H54 (cell line): ENCODE results near the gene YDJC.
A peak's percentile ranks its signal among the peaks of the same experiment; 100 is the strongest.
"Not testable (repeated sequence)": the region's sequence is repeated elsewhere in the genome, so short reads cannot be mapped to it uniquely, and the experiment has no call there.

Experiments
- DNase-seq: peaks from one replicate; pipeline ENCODE4 v3.0.0; 2011; ENCODE audit warnings: low spot score, mixed read lengths; ENCODE audit not compliant: insufficient read length
- FAIRE-seq: peaks from 3 replicates; lab custom pipeline; 2011; peaks lifted over from hg19 to GRCh38; lab: Jason Lieb, UNC
- POLR2A ChIP-seq: IDR thresholded peaks from 2 replicates; pipeline ENCODE4 v1.6.1; 2011; ENCODE audit warnings: low read depth, mild to moderate bottlenecking, low read length

The YDJC gene

DNA sequence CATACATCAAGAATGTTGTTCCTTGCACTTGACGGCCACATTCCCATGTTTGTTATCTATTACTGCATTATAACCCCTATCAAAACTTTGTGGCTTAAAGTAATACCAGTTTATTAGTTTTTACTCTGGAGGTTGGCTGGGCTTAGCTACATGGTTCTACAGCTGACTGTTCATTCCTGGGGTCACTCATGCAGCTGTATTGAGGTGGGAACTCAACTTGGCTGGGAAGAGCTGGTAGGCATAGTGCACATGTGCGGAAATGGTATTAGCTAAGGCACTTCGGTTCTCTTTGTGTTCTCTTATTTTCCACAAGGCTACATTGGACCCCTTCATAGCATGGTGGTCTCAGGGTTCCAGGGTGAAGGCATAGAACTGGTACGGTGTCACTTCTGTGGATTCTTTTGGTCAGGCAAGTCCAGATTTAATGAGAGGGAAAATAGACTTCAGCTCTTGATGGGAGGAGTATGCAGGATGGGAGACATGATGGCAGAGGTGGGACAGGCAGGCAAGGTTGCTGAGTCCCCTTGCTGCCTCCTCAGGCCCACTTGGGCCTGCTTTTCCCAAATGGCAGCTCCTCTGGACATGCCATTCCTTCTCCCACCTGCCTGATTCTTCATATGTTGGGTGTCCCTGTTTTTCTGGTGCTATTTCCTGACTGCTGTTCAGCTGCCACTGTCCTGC, 16.1 kb downstream of the YDJC start:
- TF ChIP-seq POLR2A, result no peak
- FAIRE-seq (no peak), DNase-seq (no peak)

DNA sequence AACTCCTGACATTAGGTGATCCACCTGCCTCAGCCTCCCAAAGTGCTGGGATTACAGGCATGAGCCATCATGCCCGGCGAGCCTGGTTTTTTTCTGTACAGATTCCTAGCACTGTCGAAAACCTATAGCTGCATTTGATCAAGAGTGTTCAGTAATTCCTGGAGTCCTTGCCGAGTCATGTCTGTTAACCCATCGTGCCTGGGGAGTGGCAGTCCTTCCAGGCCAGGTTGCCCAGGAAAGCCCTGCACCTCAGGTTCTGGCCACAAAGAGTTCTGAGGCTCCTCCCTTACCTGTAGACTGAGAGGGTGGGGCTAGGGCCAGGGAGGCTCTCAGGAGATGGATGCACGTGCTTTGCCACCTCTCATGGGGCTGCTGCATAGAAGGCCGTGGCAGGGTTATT, 17.0 kb downstream of the YDJC start:
- TF ChIP-seq POLR2A, result no peak
- FAIRE-seq, result no peak
- no peak for DNase-seq

DNA sequence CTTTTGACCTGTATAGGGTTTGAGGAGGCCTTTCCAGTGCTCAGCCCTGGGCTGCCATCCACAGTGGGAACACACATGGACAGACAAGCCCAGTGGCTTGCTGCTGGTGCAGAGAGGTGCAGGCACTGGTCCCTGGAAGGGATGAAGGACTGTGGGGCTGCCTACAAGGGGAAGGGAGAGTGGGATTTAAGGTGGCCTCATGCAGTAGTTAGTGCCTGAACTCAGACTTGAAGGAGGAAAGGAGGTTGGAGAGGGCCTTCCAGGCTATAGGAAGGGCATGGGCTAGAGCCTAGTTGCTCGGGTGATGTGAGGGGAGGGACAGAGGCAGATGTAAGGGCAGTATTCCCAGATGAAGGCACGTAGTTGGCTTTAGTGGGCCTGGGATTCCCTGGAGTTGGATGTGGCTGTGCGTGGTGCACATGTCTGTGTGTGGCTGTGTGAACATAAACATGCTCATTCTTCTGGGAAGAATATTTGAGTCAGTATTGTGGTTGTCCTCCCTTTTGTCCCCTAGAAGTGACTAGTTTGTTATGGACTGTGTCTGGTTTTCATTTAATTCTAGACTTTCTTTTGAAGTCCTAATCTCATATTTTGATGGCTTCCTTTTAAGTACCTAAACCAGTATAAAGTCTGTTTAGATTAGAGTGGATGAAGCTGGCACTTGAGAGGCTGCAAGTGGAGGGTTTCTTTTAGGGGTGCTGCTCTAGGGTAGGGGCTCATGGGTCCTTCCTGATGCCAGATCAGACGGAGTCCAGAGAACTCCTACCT, 18.4 kb downstream of the YDJC start:
- no peak for TF ChIP-seq POLR2A
- DNase-seq, result no peak
- FAIRE-seq, result no peak

DNA sequence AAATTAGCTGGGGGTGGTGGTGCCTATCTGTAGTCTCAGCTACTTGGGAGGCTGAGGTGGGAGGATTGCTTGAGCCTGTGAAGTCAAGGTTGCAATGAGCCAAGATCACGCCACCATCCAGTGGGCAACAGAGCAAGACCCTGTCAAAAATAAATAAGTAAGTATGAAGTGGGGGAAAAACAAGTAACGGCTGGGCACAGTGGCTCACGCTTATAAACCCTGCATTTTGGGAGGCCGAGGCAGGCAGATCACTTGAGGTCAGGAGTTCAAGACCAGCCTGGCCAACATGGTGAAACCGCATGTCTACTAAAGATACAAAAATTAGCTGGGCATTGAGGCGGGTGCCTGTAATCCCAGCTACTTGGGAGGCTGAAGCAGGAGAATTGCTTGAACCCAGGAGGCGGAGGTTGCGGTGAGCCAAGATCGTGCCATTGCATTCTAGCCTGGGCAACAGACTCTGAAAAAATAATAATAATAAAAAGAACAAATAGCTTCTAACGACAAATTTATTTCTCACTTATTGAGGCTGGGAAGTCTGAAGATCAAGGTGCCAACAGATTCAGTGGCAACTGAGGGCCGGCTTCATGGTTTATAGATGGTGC, 20.2 kb downstream of the YDJC start:
- DNase-seq, FAIRE-seq: not testable (repeated sequence)

DNA sequence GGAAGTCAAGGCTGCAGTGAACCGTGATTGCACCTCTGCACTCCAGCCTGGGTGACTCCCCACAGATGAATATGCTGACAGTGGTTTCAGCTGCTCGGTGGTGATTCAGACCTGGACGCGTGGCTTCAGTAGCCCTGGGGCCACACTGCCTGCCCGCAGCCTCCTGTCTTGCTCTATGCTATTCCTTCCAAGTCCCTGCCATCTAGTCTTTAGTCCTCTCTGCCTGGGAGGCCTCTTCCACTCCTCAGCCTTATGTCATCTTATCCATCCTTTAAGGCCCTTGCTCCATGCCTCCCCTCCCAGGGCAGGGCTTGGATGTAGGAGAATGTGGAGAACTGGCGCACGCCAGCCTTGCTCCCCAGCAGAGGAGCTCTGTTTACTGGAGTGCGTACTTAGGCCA, 23.0 kb downstream of the YDJC start:
- no peak for TF ChIP-seq POLR2A
- DNase-seq, result peak; percentile 50
- FAIRE-seq, result peak; percentile 68

DNA sequence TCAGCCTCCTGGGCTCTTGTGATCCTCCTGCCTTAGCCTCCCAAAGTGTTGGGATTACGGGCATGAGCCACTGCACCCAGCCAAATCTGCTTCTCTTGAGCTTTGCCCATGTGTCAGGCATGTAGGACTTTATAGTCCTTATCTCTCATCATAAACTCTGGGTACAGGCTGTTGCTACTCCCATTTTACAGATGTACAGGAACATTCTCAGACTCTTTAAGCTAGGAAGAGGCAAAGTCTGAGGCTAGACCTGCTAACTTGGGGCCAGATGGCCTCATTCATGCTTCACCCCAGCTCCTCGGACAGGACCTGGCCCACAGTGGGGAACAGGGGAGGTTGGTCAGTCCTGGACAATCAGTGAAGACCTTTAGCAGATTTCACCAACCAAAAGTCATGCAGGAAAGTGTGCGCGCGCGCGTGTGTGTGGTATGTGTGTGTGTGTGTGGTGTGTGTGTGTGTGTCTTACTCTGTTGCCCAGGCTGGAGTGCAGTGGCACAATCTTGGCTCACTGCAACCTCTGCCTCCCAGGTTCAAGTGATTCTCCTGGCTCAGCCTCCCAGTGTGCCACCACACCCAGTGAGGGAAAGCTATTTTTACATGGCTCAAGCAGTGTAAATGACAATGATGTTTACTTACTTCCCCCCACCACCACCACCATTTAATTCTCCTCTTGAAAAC, 23.8 kb downstream of the YDJC start:
- no peak for FAIRE-seq
- no peak for TF ChIP-seq POLR2A

DNA sequence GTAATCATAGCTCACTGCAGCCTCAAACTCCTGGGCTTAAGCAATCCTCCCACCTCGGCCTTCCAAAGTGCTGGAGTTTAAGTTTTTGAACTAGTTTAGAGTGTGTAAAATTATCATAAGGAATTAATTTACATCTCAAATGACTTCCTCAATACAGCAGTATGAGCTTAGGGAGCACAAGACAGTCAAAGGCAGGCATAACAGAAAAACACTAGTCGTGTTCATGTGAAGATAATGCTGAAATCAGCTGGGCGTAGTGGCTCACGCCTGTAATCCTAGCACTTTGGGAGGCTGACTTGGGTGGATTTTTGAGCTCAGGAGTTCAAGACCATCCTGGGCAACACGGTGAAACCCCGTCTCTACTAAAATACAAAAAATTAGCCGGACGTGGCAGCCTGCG, 25.8 kb downstream of the YDJC start:
- DNase-seq (no peak), FAIRE-seq (no peak)
- no peak for TF ChIP-seq POLR2A

More for the DNA sequence above, 23.8 kb downstream of the YDJC start:
- no peak for DNase-seq

DNA sequence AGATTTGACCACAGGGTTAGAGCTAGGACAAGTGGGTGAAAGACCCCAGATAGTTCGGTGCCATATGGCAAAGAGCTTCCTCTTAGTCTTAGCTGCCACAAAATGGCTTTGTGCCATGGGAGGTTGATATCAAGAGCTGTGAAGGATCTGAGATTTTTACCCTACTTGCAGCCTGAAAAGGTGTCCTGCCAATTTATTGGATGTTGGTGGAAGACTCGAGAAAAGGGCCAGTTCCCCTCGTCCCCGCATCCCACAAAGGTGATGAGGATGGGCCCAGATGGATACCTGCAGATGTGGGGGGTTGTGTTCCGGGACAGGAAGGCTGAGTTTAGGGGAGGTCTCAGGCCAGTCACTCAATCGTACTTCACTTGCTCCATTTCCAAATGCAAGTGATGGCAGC, 27.2 kb downstream of the YDJC start:
- no peak for FAIRE-seq
- no peak for TF ChIP-seq POLR2A
- no peak for DNase-seq

DNA sequence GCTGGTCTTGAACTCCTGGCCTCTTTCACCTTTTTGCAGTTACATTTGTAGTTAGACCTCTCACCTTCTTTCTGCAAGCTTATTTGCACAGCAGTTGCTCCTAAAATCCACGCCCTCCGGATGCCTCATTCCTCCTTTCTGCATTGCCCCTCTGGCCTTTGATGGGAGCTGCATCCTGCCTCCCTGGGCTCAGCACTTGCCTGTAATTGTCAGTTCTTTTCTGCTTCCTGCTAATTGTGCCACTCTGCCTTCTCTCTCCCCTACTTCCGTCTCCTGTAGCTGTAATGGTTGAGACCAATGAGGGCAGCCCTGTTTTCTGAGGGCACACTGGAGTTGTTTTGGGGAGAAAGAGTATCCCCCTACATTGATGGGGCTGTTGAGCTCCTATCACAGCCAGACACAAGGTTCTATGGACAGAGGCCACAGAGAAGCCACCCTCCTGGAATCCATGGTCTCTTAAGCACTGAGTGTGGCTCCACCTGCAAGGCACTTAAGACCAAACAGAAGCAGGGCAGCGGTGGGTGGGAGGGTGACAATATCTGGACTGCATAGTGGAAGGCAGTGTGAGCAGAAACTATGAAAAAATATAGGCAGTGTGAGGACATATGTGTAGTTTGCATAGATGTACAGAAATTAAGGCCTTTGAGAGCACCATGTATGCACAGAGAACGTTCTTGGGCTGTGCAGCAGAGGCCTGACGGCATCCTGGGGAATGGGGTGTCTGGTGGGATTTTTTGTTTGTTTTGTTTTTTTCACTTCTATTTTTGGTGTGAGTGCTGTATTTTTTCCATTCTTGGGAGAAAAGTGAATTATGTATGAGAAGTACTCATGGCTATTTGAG, 30.5 kb downstream of the YDJC start:
- FAIRE-seq, result no peak
- no peak for TF ChIP-seq POLR2A
- DNase-seq, result no peak

DNA sequence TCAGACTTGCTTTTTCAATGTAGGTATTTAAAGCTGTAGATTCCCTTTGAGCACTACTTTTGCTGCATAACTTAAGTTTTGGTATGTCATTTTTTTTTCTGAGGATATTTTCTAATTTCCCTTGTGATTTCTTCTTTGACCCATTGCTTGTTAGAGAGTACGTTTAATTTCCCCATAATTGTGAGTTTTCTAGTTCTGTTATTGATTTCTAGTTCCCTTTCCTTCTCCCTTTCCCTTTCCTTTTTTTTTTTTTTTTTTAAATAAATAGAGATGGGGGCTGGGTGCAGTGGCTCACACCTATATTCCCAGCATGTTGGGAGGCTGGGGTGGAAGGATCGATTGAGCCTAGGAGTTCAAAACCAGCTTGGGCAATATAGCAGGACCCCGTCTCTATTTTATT, 31.5 kb downstream of the YDJC start:
- FAIRE-seq, result no peak
- no peak for TF ChIP-seq POLR2A
- no peak for DNase-seq

DNA sequence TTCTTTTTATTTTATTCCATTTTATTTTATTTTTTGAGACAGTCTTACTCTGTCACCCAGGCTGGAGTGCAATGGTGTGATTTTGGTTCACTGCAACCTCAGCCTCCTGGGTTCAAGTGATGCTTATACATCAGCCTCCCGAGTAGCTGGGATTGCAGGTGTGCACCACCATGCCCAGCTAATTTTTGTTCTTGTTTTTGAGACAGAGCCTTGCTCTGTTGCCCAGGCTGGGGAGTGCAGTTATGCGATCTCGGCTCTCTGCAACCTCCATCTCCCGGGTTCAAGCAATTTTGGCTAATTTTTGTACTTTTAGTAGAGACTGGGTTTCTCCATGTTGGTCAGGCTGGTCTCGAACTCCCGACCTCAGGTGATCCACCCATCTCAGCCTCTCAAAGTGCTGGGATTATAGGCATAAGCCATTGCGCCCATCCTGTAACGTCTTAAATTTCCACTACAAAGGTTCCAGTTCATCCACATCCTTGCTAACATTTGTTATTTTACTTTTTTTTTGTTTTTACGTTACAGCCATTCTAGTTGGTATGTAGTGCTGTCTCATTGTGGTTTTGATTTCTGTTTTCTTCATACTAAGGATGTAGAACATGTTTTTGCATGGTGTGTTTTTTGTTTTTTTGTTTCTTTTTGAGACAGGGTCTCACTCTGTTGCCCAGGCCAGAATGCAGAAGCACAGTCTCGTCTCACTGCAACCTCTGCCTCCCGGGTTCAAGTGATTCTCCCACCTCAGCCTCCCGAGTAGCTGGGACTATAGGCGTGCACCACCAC, 33.3 kb downstream of the YDJC start:
- not testable (repeated sequence) for DNase-seq

DNA sequence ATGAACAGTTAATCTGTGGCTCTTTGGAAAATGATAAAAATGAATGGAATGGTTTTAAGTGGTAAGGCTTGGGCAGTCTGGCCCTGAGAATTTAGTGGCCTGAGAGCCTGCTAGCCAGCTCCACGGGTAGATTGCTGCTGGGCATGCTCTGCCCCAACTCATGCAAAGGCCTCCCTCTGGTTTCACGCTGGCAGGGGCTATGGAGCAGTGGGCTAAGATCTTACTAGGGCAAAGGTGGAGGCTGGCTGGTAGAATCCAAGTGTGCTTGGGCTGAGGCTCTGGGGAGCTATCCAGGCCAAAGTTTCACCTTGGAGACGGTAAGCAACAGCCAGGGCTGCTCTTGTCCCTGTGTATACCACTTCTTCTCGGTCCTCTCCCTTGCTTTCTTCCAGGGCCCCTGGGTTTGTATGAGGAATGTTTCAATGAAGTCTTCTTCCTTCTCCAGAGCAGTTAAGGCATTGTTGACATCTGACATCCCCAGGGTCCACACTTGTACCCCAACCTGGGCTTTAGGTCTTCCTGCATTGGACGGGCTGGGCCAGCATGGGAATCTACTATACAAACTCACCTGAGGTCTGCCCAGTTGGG, 34.9 kb downstream of the YDJC start:
- DNase-seq (no peak), FAIRE-seq (no peak)
- TF ChIP-seq POLR2A, result no peak

More for the DNA sequence above, 33.3 kb downstream of the YDJC start:
- not testable (repeated sequence) for FAIRE-seq
